Measurements from ENCODE around the gene ARHGAP15.

ARHGAP15 gene

DNA sequence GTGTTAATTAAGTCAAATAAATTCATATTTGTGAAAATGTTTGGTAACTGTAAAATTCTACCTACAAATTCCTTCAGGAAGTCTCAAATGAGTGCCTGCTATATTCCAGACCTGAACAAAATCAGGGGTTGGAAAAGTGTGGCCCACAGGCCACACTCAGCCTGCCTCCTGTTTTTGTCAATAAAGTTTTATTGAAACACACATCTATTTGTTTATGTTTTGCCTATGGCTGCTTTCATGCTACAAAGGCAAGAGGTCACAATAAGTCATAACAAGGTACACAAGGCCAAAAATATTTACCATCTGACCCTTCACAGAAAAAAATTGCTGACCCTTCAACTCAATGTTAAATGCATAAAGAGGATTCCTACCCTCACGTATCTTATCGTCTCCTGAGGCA, 581.7 kb downstream of the ARHGAP15 start:
- H3K9me3 Mint-ChIP-seq = peaks cover 42% of the 10 kb centered on the region
- H3K36me3 Mint-ChIP-seq (ENCODE audit: low read depth) = peaks cover 85% of the 10 kb centered on the region
- no peaks in the 10 kb centered on the region for H3K27me3 Mint-ChIP-seq (ENCODE audit: low read depth)

DNA sequence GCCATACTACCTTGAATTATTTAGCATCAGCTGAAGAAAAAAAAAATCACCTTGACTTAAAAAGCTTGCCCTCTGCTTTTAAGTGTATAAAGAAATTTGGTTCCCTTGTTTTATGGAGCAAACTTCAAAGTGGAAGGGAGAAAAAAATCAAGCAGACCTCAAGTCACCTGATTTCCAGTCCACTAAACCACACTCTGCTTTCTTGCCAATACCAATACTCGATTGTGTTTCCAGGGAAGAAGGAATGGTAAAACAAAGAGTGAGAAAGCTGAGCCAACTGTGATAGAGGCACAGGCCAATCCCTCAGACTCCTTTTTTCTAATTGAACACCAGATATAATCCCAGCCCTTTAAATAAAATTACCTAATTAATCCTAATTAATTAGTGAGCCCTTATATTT, 587.3 kb downstream of the ARHGAP15 start:
- peaks cover 15% of the 10 kb centered on the region for H3K9me3 Mint-ChIP-seq
- no peaks in the 10 kb centered on the region for H3K27me3 Mint-ChIP-seq (ENCODE audit: low read depth)
- H3K36me3 Mint-ChIP-seq (ENCODE audit: low read depth) = peaks cover 58% of the 10 kb centered on the region
- peaks cover 16% of the 10 kb centered on the region for H3K4me1 Mint-ChIP-seq (ENCODE audit: low read depth)
- no peak overlapping the region for H3K4me3 Mint-ChIP-seq
- H3K27ac Mint-ChIP-seq = no peak overlapping the region
- DNase-seq (ENCODE audit: low spot score) = no peak

More for the DNA sequence above, 581.7 kb downstream of the ARHGAP15 start:
- no peak overlapping the region for H3K4me3 Mint-ChIP-seq
- H3K4me1 Mint-ChIP-seq (ENCODE audit: low read depth) = peaks cover 10% of the 10 kb centered on the region
- no peak overlapping the region for H3K27ac Mint-ChIP-seq
- DNase-seq (ENCODE audit: low spot score) = no peak

DNA sequence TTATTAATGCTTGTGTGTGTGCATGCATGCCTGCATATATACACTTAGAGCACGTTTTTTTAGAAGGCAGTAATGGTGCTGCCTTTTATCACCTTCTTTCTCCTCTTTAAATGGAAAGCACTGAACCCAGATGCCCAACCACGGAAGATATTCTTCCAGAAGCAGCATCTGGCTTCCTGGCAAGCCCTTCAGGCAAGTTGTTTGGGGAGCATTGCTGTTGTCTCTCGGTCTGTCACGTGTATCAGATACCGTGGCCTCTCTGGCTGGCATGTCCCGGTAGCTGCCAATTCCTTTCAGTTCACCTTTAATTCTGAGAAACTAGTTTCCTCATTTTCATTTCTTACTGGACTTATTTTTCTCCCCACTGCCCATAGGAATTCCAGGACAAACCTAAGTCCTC, 587.8 kb downstream of the ARHGAP15 start:
- Mint-ChIP-seq H3K27ac (no peak overlapping the region), H3K36me3 (ENCODE audit: low read depth) (peaks cover 53% of the 10 kb centered on the region), H3K4me3 (no peak overlapping the region), H3K9me3 (peaks cover 11% of the 10 kb centered on the region), H3K4me1 (ENCODE audit: low read depth) (peaks cover 16% of the 10 kb centered on the region), H3K27me3 (ENCODE audit: low read depth) (no peaks in the 10 kb centered on the region)
- DNase-seq (ENCODE audit: low spot score) = no peak

DNA sequence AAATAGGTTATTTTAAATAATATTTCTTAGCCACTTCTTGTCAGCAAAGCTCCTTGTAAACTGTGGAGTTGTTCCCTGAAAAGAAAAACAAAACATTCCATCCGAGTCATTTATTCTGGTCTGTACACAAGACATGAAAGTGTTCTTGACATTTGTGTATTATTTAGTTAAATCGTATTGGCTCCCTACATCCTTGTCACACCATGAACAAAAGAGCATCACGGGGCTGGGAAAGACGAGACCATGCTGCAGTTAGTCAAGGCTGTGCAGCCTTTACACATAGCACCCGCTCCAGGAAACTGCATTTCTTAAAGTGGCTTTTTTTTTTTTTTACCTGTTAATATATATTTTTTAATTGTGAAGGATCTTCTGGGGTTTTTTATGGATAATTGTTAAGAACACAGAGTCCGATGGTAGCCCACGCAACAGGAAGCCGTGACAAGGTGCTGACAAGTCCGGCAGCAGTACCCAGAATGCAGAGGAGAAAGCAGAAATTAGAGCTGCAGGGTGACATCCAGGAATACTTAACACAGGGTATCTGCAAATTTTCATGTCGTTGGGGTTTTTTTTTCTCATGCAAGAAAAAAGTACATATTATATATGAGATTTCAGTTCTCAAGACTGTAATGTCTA, 588.4 kb downstream of the ARHGAP15 start:
- H3K27ac Mint-ChIP-seq = no peak overlapping the region
- H3K36me3 Mint-ChIP-seq (ENCODE audit: low read depth) = peaks cover 51% of the 10 kb centered on the region
- no peak for DNase-seq (ENCODE audit: low spot score)
- peaks cover 6% of the 10 kb centered on the region for H3K9me3 Mint-ChIP-seq
- H3K4me3 Mint-ChIP-seq = no peak overlapping the region
- peaks cover 20% of the 10 kb centered on the region for H3K4me1 Mint-ChIP-seq (ENCODE audit: low read depth)
- H3K27me3 Mint-ChIP-seq (ENCODE audit: low read depth) = no peaks in the 10 kb centered on the region

DNA sequence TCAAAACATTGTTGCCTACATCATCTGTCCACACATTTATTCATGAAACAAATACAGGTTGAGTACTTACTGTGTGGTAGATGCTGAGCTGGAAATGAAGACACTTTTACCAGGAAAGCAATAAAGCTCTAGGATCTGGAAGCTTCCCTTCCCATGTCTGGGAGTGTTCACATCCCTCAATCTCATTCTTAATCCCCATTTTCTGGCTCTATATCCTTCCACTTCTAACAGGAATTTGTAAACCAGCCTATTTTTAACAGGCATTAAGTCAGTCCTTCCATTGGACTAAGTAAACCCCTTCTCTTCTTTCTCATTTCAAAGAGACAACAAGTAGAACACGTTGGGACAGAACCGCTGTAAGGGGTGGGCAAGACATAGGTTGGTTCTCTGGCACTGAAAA, 589.5 kb downstream of the ARHGAP15 start:
- Mint-ChIP-seq H3K27me3 (ENCODE audit: low read depth) (no peaks in the 10 kb centered on the region), H3K36me3 (ENCODE audit: low read depth) (peaks cover 41% of the 10 kb centered on the region), H3K27ac (no peak overlapping the region), H3K4me1 (ENCODE audit: low read depth) (peaks cover 18% of the 10 kb centered on the region), H3K4me3 (no peak overlapping the region), H3K9me3 (no peaks in the 10 kb centered on the region)
- no peak for DNase-seq (ENCODE audit: low spot score)

DNA sequence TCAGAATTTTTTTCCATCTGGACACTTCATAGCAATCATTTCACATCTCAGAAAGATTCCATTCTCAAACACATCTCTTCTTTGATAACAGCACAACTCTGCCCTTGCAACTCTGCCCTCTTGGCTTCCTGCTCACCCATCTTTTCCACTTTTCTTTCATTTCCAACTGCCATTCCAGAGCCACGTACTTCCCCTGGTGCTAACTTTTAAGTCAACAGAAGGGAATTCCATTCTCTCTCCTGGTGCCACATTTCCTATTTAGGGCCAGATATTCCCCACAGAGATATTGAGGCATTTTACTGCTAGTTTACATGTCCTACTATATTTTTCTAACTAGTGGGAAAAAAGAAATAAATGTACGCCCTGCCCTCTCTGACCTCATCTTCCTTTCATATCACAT, 590.2 kb downstream of the ARHGAP15 start:
- DNase-seq (ENCODE audit: low spot score) = no peak
- Mint-ChIP-seq H3K4me3 (no peak overlapping the region), H3K36me3 (ENCODE audit: low read depth) (peaks cover 38% of the 10 kb centered on the region), H3K9me3 (no peaks in the 10 kb centered on the region), H3K4me1 (ENCODE audit: low read depth) (peaks cover 18% of the 10 kb centered on the region), H3K27ac (no peak overlapping the region), H3K27me3 (ENCODE audit: low read depth) (no peaks in the 10 kb centered on the region)

DNA sequence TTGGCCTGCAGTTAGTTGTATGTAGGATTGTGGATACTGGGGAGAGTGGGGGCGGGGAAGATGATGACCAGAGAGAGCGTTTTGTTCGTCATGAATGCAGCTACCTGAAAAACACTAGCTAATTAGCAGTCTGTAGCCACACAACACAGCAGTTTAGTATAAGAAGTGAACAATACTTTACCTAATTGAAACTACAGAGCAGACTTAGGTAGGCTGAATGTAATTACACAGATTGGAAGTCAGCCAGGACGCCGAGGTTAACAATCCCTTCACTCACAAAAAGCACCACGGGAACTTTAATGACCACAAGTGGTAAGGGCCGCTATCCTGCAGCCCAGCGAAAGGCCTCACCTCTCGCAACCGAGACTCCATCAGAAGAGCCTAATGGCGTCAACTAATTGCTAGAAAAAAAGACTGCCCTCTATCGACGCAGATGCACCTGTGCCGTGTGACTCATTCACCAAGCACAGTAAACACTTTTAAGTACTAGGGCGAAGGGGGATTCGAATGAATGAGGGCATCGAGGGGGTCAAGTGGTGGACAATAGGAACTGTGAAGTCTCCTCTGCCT, 591.0 kb downstream of the ARHGAP15 start:
- Mint-ChIP-seq H3K4me1 (ENCODE audit: low read depth) (peaks cover 13% of the 10 kb centered on the region), H3K36me3 (ENCODE audit: low read depth) (peaks cover 36% of the 10 kb centered on the region), H3K4me3 (no peak overlapping the region), H3K27me3 (ENCODE audit: low read depth) (no peaks in the 10 kb centered on the region), H3K27ac (no peak overlapping the region), H3K9me3 (no peaks in the 10 kb centered on the region)
- no peak for DNase-seq (ENCODE audit: low spot score)

DNA sequence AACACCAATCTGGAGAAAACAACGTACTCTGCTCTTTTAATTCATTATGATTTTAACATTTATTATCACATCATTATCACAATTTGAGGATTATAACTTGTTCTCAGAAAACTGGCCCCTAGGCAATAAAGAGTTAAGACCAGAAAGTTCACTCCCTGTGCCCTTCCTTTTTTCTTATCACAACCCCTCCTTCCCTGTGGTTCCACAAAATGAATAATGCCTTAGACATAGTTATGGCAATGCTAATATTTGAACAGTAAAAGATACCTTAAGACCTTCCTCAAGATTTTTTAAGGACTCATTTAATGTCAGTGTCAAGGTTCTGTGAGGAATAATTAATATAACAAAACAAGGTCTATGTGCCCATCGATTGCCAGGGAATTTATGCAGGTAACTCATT, 596.2 kb downstream of the ARHGAP15 start:
- Mint-ChIP-seq H3K4me1 (ENCODE audit: low read depth) (peaks cover 21% of the 10 kb centered on the region), H3K36me3 (ENCODE audit: low read depth) (peaks cover 22% of the 10 kb centered on the region), H3K9me3 (no peaks in the 10 kb centered on the region), H3K27ac (no peak overlapping the region), H3K4me3 (no peak overlapping the region), H3K27me3 (ENCODE audit: low read depth) (no peaks in the 10 kb centered on the region)
- DNase-seq (ENCODE audit: low spot score) = no peak

DNA sequence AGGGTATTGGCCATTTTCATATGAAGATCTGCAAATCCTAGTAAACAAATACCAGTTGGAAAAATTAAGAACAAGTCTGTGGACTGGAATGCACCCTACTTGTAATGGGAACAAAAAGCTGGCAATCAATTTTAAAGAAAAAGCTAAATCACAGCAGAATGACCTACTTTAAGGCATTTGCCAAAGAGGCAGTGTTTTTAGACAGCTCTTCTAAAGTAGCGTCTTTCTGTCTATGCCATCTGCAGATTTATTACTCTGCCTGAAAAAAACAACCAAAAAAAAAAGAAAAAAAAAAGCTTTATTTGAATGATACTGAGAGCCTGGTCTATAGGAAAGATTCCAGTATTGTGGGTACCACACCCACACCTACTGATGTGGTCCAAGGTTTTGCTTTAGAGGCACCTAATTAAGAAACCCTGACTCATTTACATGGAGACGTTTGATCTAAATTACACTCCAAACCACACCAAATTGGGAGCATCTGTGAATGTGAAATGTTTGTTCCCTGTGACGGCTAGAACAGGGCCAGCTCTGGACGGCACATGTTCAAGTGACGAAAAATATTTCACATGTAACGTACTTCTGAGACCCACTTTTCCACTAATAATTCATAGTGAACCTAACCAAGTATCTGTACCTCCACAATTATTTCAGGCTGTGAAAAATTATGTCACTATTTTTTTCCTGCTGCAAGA, 597.1 kb downstream of the ARHGAP15 start:
- no peak for DNase-seq (ENCODE audit: low spot score)
- H3K4me1 Mint-ChIP-seq (ENCODE audit: low read depth) = peaks cover 24% of the 10 kb centered on the region
- no peak overlapping the region for H3K27ac Mint-ChIP-seq
- no peaks in the 10 kb centered on the region for H3K9me3 Mint-ChIP-seq
- H3K36me3 Mint-ChIP-seq (ENCODE audit: low read depth) = peaks cover 23% of the 10 kb centered on the region
- H3K27me3 Mint-ChIP-seq (ENCODE audit: low read depth) = no peaks in the 10 kb centered on the region
- no peak overlapping the region for H3K4me3 Mint-ChIP-seq

DNA sequence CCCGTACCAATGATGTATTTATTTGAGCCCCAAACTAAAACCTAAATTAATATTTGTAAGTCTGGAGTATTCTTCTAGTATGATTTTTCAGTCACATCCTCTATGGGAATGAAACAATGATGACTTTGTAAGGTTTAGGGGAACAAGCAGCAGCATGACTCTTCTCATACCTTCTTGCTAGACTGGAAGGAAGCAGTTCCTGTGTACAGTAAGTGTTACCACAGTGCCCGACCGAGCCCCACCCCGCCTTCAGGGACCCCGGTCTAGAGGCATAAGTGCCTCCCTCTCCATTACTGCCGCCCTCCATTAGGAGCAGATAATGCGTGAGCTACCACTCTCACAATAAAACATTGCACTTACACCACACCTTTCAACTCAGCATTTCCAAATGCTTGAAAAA, 599.3 kb downstream of the ARHGAP15 start:
- peaks cover 19% of the 10 kb centered on the region for H3K36me3 Mint-ChIP-seq (ENCODE audit: low read depth)
- no peaks in the 10 kb centered on the region for H3K9me3 Mint-ChIP-seq
- DNase-seq (ENCODE audit: low spot score) = no peak
- H3K27me3 Mint-ChIP-seq (ENCODE audit: low read depth) = no peaks in the 10 kb centered on the region
- peaks cover 21% of the 10 kb centered on the region for H3K4me1 Mint-ChIP-seq (ENCODE audit: low read depth)
- H3K4me3 Mint-ChIP-seq = no peak overlapping the region
- H3K27ac Mint-ChIP-seq = no peak overlapping the region

DNA sequence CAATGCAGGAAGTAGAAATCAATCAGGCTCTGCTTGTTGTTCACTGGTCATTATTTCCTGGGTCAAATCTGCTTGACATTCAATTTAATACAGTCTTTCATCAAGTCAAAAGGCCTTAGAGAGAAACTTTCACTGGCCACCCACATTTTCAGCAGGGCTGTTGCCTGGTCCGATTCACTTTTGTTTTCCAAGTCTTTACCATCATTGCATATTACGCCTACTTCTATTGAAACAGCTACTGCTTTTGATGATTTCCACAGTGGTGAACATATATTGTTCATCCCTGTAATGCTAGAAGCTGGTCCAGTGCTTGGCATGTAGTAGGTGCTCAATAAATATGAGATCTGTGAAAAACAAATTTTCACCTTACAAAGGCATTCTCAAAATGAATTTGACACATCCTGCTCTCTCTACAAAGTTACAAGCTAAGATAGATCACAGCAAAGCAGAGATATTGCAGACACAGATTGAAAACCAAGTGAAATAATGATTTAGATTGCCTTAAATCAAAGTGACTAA, 600.1 kb downstream of the ARHGAP15 start:
- no peak overlapping the region for H3K4me3 Mint-ChIP-seq
- no peak for DNase-seq (ENCODE audit: low spot score)
- H3K27ac Mint-ChIP-seq = peak overlapping the region; percentile 7
- peaks cover 19% of the 10 kb centered on the region for H3K36me3 Mint-ChIP-seq (ENCODE audit: low read depth)
- H3K27me3 Mint-ChIP-seq (ENCODE audit: low read depth) = no peaks in the 10 kb centered on the region
- H3K9me3 Mint-ChIP-seq = no peaks in the 10 kb centered on the region
- H3K4me1 Mint-ChIP-seq (ENCODE audit: low read depth) = peaks cover 21% of the 10 kb centered on the region

DNA sequence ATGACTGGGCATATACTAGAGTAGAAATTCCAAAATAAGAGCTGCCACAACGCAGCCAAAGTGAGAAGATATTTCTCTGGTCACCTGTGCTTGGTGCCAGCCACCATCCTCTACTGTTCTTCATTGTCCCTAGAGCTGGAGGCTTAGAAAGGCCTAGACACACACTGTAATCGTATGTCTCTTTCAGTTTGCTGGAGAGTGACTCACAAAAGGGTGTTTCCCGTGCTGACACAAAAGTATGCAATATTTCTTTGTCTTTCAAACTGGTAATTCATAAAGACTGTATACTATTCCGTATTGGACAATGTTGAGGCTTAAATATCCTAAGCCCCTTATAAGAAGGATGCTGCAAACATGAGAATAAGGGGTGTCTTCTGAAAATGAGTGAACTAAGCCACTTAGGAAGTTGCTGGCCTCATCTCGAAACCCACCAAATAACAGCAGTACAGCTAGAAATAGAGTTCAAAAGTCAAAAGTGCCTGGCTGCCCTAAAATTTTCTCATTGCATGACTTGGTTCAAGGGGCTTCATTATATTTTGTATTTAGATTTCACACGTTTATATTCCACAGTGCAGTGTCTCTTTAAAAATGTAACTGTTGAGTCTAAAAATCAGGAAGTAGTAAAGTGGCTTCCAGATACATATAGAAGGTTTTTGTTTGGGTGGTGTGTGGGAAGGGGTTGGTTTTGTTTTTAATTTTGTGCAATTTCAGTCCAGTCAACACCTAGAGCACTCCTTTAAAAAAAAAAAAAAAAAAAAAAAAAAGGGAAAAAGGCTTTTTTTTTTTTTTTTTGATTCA, 601.1 kb downstream of the ARHGAP15 start:
- DNase-seq (ENCODE audit: low spot score) = peak; percentile 32
- peak overlapping the region; percentile 31 for H3K27ac Mint-ChIP-seq
- no peaks in the 10 kb centered on the region for H3K9me3 Mint-ChIP-seq
- H3K4me3 Mint-ChIP-seq = no peak overlapping the region
- peaks cover 19% of the 10 kb centered on the region for H3K36me3 Mint-ChIP-seq (ENCODE audit: low read depth)
- H3K4me1 Mint-ChIP-seq (ENCODE audit: low read depth) = peaks cover 21% of the 10 kb centered on the region
- no peaks in the 10 kb centered on the region for H3K27me3 Mint-ChIP-seq (ENCODE audit: low read depth)

DNA sequence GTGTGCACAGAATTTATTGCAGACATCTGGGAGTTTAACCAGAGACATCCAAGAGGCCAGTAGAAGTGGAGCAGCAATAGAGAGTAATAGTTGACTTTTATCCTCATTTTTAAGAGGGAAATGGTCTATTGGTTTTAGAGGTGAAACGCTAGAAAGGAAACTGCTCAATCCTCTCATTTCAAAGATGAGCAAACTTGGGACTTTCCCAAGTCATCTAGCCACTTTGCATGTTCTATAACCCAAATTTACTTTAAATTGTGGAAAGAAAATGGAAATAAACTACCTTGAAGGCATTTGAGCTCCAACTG, 601.7 kb downstream of the ARHGAP15 start:
- H3K27me3 Mint-ChIP-seq (ENCODE audit: low read depth) = no peaks in the 10 kb centered on the region
- H3K4me1 Mint-ChIP-seq (ENCODE audit: low read depth) = peaks cover 21% of the 10 kb centered on the region
- no peak overlapping the region for H3K27ac Mint-ChIP-seq
- no peaks in the 10 kb centered on the region for H3K9me3 Mint-ChIP-seq
- no peak for DNase-seq (ENCODE audit: low spot score)
- H3K4me3 Mint-ChIP-seq = no peak overlapping the region
- H3K36me3 Mint-ChIP-seq (ENCODE audit: low read depth) = peaks cover 22% of the 10 kb centered on the region

DNA sequence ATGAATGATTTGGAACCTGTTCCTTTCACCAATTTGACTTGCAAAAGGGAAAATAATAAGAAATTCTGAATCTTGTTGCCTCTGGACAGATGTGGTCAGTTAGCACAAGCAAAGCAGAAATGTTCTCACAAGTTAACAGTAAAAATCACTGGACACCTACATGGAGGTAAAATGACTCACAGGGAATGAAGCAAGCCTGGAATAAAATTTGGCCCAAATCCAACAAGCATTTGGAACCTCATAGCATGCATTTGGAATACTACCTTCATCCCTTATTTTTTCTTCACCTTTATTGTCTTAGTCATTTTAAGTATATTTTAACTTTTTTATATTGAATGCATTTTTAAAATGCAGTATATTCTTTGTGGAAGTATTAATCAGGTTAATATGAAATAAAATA, 602.9 kb downstream of the ARHGAP15 start:
- peaks cover 20% of the 10 kb centered on the region for H3K36me3 Mint-ChIP-seq (ENCODE audit: low read depth)
- peaks cover 19% of the 10 kb centered on the region for H3K4me1 Mint-ChIP-seq (ENCODE audit: low read depth)

More for the DNA sequence above, 602.9 kb downstream of the ARHGAP15 start:
- Mint-ChIP-seq H3K9me3 (no peaks in the 10 kb centered on the region), H3K27ac (no peak overlapping the region), H3K4me3 (no peak overlapping the region), H3K27me3 (ENCODE audit: low read depth) (no peaks in the 10 kb centered on the region)
- no peak for DNase-seq (ENCODE audit: low spot score)
